A549 (cell line): ENCODE results near the gene CIITA.

ENCODE experiments used
- BCL3 ChIP-seq: fragments of >200 bp; sonication (Bioruptor Twin); formaldehyde crosslinking; IDR thresholded peaks from 3 replicates; pipeline ENCODE4 v1.6.1; 2016
- CTCF ChIP-seq: fragments of >200 bp; sonication (Bioruptor Twin); formaldehyde crosslinking; IDR thresholded peaks from 3 replicates; pipeline ENCODE4 v1.5.1; 2016
- E2F6 ChIP-seq: IDR thresholded peaks from 2 replicates; pipeline ENCODE4 v1.6.1; 2012; ENCODE audit warnings: low read depth, borderline replicate concordance
- KDM1A ChIP-seq: fragments of 200-600 bp; sonication (generic); IDR thresholded peaks from 2 replicates; pipeline ENCODE4 v1.6.1; 2016; ENCODE audit warnings: low read depth, mild to moderate bottlenecking
- NPAS2 ChIP-seq: fragments of 250-450 bp; sonication (Bioruptor Pico); IDR thresholded peaks from 2 replicates; pipeline ENCODE4 v1.8.0; 2022; ENCODE audit warnings: mild to moderate bottlenecking, moderate library complexity, borderline replicate concordance
- POLR2A ChIP-seq: IDR thresholded peaks from 2 replicates; pipeline ENCODE4 v1.6.1; 2012; ENCODE audit warnings: mild to moderate bottlenecking, low read length
- RAD21 ChIP-seq, 2 experiments: fragments of >200 bp in 1 of 2; sonication (Bioruptor Twin) in 1 of 2; formaldehyde crosslinking in 1 of 2; IDR thresholded peaks in 1 of 2; conservative IDR thresholded peaks in 1 of 2; 2 replicates in 1 of 2; 3 replicates in 1 of 2; pipeline ENCODE4 v1.6.1; 2012 to 2018; ENCODE audit warnings: inconsistent platforms in 1 of 2
- REST ChIP-seq: fragments of 200-600 bp; sonication (generic); IDR thresholded peaks from 2 replicates; pipeline ENCODE4 v1.6.1; 2016; ENCODE audit warnings: antibody characterized with exemption, mild to moderate bottlenecking, moderate library complexity
- SMC3 ChIP-seq: fragments of >200 bp; sonication (Bioruptor Twin); formaldehyde crosslinking; IDR thresholded peaks from 3 replicates; pipeline ENCODE4 v1.6.1; 2018; ENCODE audit warnings: inconsistent platforms

- TF ChIP-seq E2F6 (no peak), KDM1A (no peak), NPAS2 (CRISPR knock-in tag) (no peak), POLR2A (no peak), SMC3 (no peak), BCL3 (no peak), RAD21 (conservative IDR thresholded peaks at IDR 0.05 in 1 of 2, IDR thresholded peaks at IDR 0.05 in 1 of 2) (no peak), REST (no peak), CTCF (no peak)
Measured at GRCh38 chr16:10889855-10890254, 12.9 kb downstream of the CIITA start.
